ENCODE measurements around the gene SLC25A11. TPM values are rescaled to one million over a fixed set of nuclear protein-coding genes. Genes with fewer than 3 reads are reported as not detected.

The SLC25A11 gene
- total RNA-seq, 1 donor = 51.8 TPM

- no peak for DNase-seq (ENCODE audit: low read depth)
- TF ChIP-seq, protein P1, sequence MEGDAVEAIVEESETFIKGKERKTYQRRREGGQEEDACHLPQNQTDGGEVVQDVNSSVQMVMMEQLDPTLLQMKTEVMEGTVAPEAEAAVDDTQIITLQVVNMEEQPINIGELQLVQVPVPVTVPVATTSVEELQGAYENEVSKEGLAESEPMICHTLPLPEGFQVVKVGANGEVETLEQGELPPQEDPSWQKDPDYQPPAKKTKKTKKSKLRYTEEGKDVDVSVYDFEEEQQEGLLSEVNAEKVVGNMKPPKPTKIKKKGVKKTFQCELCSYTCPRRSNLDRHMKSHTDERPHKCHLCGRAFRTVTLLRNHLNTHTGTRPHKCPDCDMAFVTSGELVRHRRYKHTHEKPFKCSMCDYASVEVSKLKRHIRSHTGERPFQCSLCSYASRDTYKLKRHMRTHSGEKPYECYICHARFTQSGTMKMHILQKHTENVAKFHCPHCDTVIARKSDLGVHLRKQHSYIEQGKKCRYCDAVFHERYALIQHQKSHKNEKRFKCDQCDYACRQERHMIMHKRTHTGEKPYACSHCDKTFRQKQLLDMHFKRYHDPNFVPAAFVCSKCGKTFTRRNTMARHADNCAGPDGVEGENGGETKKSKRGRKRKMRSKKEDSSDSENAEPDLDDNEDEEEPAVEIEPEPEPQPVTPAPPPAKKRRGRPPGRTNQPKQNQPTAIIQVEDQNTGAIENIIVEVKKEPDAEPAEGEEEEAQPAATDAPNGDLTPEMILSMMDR (IDR thresholded peaks at IDR 0.05; ENCODE audit: insufficient read depth, low read depth, low read length) = no peak
- no peak overlapping the region for H3K4me3 ChIP-seq (ENCODE audit: low read depth, low read length)
Measured at GRCh38 chr17:4978726-4979125, 38.9 kb upstream of the SLC25A11 start.

- H3K4me3 ChIP-seq (ENCODE audit: low read depth, low read length) = no peak overlapping the region
- no peak for DNase-seq (ENCODE audit: low read depth)
- TF ChIP-seq, protein P1 (IDR thresholded peaks at IDR 0.05; ENCODE audit: insufficient read depth, low read depth, low read length) = no peak
Measured at GRCh38 chr17:4974115-4974670, 34.3 kb upstream of the SLC25A11 start.

GRCh38 chr17:4973256-4974114 lies 33.6 kb upstream of the SLC25A11 start:
- H3K4me3 ChIP-seq (ENCODE audit: low read depth, low read length) = no peak overlapping the region
- DNase-seq (ENCODE audit: low read depth) = no peak

GRCh38 chr17:4972752-4973151 lies 32.9 kb upstream of the SLC25A11 start:
- TF ChIP-seq, protein P1 (IDR thresholded peaks at IDR 0.05; ENCODE audit: insufficient read depth, low read depth, low read length) = no peak
- no peak overlapping the region for H3K4me3 ChIP-seq (ENCODE audit: low read depth, low read length)
- no peak for DNase-seq (ENCODE audit: low read depth)

More at GRCh38 chr17:4973256-4974114, 33.6 kb upstream of the SLC25A11 start:
- TF ChIP-seq, protein P1 (IDR thresholded peaks at IDR 0.05; ENCODE audit: insufficient read depth, low read depth, low read length) = no peak

- no peak for DNase-seq (ENCODE audit: low read depth)
- H3K4me3 ChIP-seq (ENCODE audit: low read depth, low read length) = no peak overlapping the region
- TF ChIP-seq, protein P1 (IDR thresholded peaks at IDR 0.05; ENCODE audit: insufficient read depth, low read depth, low read length) = no peak
Measured at GRCh38 chr17:4972322-4972721, 32.5 kb upstream of the SLC25A11 start.

DNA sequence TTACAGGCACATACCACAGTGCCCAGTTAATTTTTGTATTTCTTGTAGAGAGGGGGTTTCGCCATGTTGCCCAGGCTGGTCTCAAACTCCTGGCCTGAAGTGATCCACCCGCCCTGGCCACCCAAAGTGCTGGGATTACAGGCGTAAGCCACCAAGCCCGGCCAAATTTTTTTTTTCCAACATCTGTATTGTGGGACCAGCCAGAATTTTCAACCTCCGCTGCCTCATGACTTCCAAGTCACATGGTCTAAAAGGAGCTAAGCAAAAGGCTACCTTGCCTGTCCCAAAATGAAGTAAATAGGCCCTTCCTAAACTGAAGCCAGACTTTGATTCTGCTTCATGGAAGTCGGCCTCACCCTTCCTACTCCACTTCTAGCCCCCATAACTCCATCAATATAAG lies 32.0 kb upstream of the SLC25A11 start:
- no peak overlapping the region for H3K4me3 ChIP-seq (ENCODE audit: low read depth, low read length)
- TF ChIP-seq, protein P1 (IDR thresholded peaks at IDR 0.05; ENCODE audit: insufficient read depth, low read depth, low read length) = no peak
- DNase-seq (ENCODE audit: low read depth) = no peak
